Thyroid gland (tissue), 4 donors: ENCODE measurements around the gene TSHR. TPM values are rescaled to one million over a fixed set of nuclear protein-coding genes. Genes with fewer than 3 reads are reported as not detected.

ENCODE experiments used
- DNase-seq, 2 donors: peaks; one replicate each; pipeline ENCODE4 v3.0.0-alpha.2; 2019
- H3K27ac ChIP-seq, 3 donors: fragments of 200-600 bp; sonication (generic); 1 replicate in 2 of 3; 2 replicates in 1 of 3; pipeline ENCODE4 v1.5.1; 2016 to 2019; ENCODE audit warnings: mild to moderate bottlenecking in 1 of 3, moderate library complexity in 1 of 3
- H3K27me3 ChIP-seq: fragments of 200-600 bp; sonication (generic); one replicate; pipeline ENCODE4 v1.5.1; 2019
- H3K36me3 ChIP-seq, 2 donors: fragments of 200-600 bp; sonication (generic); one replicate each; pipeline ENCODE4 v1.5.1; 2016 to 2019
- H3K4me1 ChIP-seq, 2 donors: fragments of 200-600 bp; sonication (generic); one replicate each; pipeline ENCODE4 v1.5.1; 2017 to 2019
- H3K4me3 ChIP-seq, 3 donors: fragments of 200-600 bp; sonication (generic); replicated peaks in 1 of 3; 1 replicate in 2 of 3; 2 replicates in 1 of 3; pipeline ENCODE4 v1.5.1; 2016; ENCODE audit warnings: mild to moderate bottlenecking in 1 of 3
- H3K9me3 ChIP-seq: fragments of 200-600 bp; sonication (generic); one replicate; pipeline ENCODE4 v1.5.1; 2017
- POLR2A ChIP-seq, 2 donors: fragments of 450-650 bp; IDR thresholded peaks; one replicate each; pipeline ENCODE4 v1.6.1; 2017; ENCODE audit warnings: antibody characterized with exemption in 2 of 2, mild to moderate bottlenecking in 2 of 2, moderate library complexity in 1 of 2
- WGBS, 2 donors: methylation state at CpG; one replicate each; pipeline ENCODE4 v1.1.5; 2017; 5-methylcytosine and 5-hydroxymethylcytosine counted together
- intact Hi-C: fragments of 100-400 bp; cut with DNase I; formaldehyde crosslinking; loops from one replicate; pipeline ENCODE4 v1.15.1; 2023
- total RNA-seq, 4 donors: library from RNA; depleted of rRNA; stranded (reverse); fragments of >200 nt; gene quantifications; one replicate each; pipeline ENCODE4 v1.2.3, GENCODE V29; 2016
- TF ChIP-seq, protein P1 (sequence below), 6 experiments: fragments of 200-600 bp in 3 of 6; fragments of 450-650 bp in 3 of 6; sonication (generic) in 3 of 6; IDR thresholded peaks; one replicate each; pipeline ENCODE4 v1.5.1; 2016 to 2019; ENCODE audit warnings: antibody characterized with exemption in 6 of 6, mild to moderate bottlenecking in 2 of 6, inconsistent platforms in 1 of 6, moderate library complexity in 1 of 6

Gene TSHR
- total RNA-seq, 4 donors from 2014 or later: 551 to 711 (median 608) TPM

DNA sequence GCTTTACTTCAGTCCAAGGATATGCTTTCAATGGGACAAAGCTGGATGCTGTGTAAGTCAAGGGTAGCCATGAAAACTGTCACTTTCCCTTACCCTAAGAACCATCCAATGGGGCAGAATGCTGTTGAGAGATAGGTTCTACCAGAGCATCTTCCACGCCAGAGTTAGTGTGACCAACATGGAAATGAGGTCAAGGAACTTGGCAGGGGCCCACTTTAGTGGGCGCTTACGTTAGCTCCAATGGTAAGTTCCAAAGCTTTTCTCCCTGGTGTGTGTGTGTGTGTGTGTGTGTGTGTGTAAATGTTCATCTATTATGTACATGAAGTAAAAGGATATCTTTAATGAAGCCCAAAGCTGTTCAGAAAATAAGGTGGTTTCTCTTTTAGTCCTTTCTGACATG, 141.2 kb downstream of the TSHR start:
- H3K9me3 ChIP-seq: no peaks in the 10 kb centered on the region
- intact Hi-C loops: loop anchor here (5.0 kb wide), 1 partner anchor 46 kb away; no protein-coding TSS in a partner anchor
- DNase-seq: no peak
- H3K4me3 ChIP-seq: no peak overlapping the region
- no peak overlapping the region for H3K27ac ChIP-seq
- TF ChIP-seq, protein P1, sequence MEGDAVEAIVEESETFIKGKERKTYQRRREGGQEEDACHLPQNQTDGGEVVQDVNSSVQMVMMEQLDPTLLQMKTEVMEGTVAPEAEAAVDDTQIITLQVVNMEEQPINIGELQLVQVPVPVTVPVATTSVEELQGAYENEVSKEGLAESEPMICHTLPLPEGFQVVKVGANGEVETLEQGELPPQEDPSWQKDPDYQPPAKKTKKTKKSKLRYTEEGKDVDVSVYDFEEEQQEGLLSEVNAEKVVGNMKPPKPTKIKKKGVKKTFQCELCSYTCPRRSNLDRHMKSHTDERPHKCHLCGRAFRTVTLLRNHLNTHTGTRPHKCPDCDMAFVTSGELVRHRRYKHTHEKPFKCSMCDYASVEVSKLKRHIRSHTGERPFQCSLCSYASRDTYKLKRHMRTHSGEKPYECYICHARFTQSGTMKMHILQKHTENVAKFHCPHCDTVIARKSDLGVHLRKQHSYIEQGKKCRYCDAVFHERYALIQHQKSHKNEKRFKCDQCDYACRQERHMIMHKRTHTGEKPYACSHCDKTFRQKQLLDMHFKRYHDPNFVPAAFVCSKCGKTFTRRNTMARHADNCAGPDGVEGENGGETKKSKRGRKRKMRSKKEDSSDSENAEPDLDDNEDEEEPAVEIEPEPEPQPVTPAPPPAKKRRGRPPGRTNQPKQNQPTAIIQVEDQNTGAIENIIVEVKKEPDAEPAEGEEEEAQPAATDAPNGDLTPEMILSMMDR (IDR thresholded peaks at IDR 0.05): no peak
- TF ChIP-seq POLR2A (IDR thresholded peaks at IDR 0.05): no peak
- peaks cover 31 to 42% of the 10 kb centered on the region in 2 donors for H3K36me3 ChIP-seq
- 81 to 91% methylated on average over 3 of the region's 3 CpGs for WGBS, 2 donors
- peaks cover 2 to 15% of the 10 kb centered on the region in 2 donors for H3K4me1 ChIP-seq
- no peaks in the 10 kb centered on the region for H3K27me3 ChIP-seq

DNA sequence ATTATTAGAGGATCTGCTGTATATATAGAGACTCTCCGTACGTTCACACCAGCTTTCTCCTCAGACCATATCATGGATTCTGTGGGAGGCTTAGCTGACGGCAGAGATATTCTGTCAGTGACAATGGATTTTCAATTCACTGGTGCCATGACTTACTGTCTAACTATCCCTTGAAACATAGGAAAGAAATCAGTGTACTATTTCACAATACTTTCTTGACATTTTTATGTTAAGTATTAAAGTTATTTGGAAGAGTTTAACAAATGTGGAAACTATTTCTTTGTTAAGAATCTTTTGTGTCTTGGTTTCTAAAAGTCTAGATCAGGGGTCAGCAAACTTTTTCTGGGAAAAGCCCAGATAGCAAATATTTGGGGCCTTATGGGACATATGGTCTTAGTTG, 146.8 kb downstream of the TSHR start:
- no peaks in the 10 kb centered on the region for H3K27me3 ChIP-seq
- no peak for TF ChIP-seq POLR2A (IDR thresholded peaks at IDR 0.05)
- TF ChIP-seq, protein P1 (IDR thresholded peaks at IDR 0.05): no peak
- intact Hi-C loops: no loop called here
- no peak overlapping the region for H3K4me3 ChIP-seq
- H3K9me3 ChIP-seq: no peaks in the 10 kb centered on the region
- H3K4me1 ChIP-seq: peaks cover 0 to 4% of the 10 kb centered on the region in 2 donors
- peak overlapping the region in 1 of 3 donors; percentile 22 for H3K27ac ChIP-seq
- H3K36me3 ChIP-seq: peaks cover 19 to 34% of the 10 kb centered on the region in 2 donors
- DNase-seq: no peak
- WGBS, 2 donors: 93% methylated on average over 3 of the region's 3 CpGs

DNA sequence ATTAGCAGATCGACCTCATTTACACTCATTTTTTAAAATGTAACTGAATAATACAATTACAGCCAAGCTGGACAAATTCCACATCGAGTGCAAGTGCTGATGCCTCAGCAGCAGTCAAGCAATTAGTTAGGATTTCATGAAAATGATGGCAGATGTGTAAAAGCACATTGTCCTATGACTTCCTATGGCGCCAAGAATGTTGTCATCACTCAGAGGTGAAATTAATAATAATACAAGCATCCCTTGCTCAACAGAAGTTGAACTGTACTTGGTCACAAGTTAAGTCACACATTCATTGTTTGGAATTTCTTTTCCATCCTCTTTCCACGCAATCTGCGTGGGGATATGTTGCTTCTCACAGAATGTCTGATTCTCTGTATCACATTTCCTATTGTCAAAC, 148.0 kb downstream of the TSHR start:
- Histone ChIP-seq H3K4me1 (peaks cover 0 to 4% of the 10 kb centered on the region in 2 donors), H3K4me3 (no peak overlapping the region), H3K27me3 (no peaks in the 10 kb centered on the region), H3K27ac (peak overlapping the region in 1 of 3 donors; percentile 24), H3K36me3 (peaks cover 13 to 28% of the 10 kb centered on the region in 2 donors), H3K9me3 (no peaks in the 10 kb centered on the region)
- intact Hi-C loops: no loop called here
- no peak for DNase-seq
- 83 to 90% methylated on average over 5 of the region's 5 CpGs for WGBS, 2 donors
- TF ChIP-seq POLR2A (IDR thresholded peaks at IDR 0.05): no peak
- TF ChIP-seq, protein P1 (IDR thresholded peaks at IDR 0.05): no peak

DNA sequence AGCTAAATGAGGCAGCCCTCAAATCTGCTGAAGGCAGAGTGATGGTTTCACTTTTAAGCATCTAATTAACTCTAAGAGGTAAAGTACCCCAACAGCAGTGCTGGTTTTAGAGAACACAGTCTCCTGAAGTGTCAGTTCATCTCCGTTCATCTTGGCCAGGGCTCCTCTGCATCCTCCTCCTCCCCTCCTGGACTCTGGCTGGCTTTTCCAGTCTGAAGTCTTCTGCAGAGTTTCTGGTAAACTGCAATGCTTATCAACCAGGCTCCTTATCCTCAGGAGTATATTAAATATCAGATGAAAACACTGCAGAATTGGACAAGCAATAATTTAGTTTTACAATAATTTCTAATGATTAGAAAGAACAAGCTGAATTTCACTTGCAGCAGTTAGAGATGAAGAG, 150.0 kb downstream of the TSHR start:
- TF ChIP-seq, protein P1 (IDR thresholded peaks at IDR 0.05): no peak
- TF ChIP-seq POLR2A (IDR thresholded peaks at IDR 0.05): no peak
- 73 to 75% methylated on average over 1 of the region's 1 CpG for WGBS, 2 donors
- no peak for DNase-seq
- Histone ChIP-seq H3K4me3 (no peak overlapping the region), H3K9me3 (no peaks in the 10 kb centered on the region), H3K27ac (peak overlapping the region in 1 of 3 donors; percentile 44), H3K36me3 (peaks cover 10 to 23% of the 10 kb centered on the region in 2 donors), H3K27me3 (no peaks in the 10 kb centered on the region), H3K4me1 (peaks cover 0 to 4% of the 10 kb centered on the region in 2 donors)
- intact Hi-C loops: no loop called here

DNA sequence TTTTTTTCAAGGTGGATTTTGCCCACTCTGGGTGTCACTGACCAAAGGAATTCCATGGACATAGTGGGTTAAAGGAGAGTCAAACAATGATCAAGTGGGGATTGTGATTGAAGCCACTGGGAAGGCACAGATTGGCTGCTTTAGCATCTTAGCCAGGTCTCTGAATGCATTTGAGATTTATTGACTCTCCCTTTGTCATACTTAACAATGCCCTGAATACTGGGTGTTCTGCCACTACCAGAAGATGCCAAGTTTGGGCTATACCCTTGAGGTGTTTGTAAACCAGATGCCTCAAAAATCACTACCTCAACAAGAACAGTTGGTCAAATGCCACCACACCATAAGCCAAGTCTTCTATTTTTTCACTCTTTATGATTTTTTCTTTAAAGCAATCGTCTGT, 150.5 kb downstream of the TSHR start:
- H3K27ac ChIP-seq: peak overlapping the region in 1 of 3 donors; percentile 44
- WGBS, 2 donors: 79 to 84% methylated on average over 1 of the region's 1 CpG
- H3K4me1 ChIP-seq: peaks cover 0 to 4% of the 10 kb centered on the region in 2 donors
- intact Hi-C loops: no loop called here
- no peaks in the 10 kb centered on the region for H3K9me3 ChIP-seq
- DNase-seq: no peak
- no peak overlapping the region for H3K4me3 ChIP-seq
- H3K36me3 ChIP-seq: peaks cover 10 to 17% of the 10 kb centered on the region in 2 donors
- no peaks in the 10 kb centered on the region for H3K27me3 ChIP-seq
- TF ChIP-seq, protein P1 (IDR thresholded peaks at IDR 0.05): no peak
- no peak for TF ChIP-seq POLR2A (IDR thresholded peaks at IDR 0.05)
